Measurements from ENCODE around the gene KIRREL3.

KIRREL3 gene

GRCh38 chr11:126821827-126822226 lies 178.7 kb downstream of the KIRREL3 start:
- no peak for DNase-seq

GRCh38 chr11:126819194-126819593 lies 181.4 kb downstream of the KIRREL3 start:
- DNase-seq, result no peak

GRCh38 chr11:126817523-126818450 lies 182.8 kb downstream of the KIRREL3 start:
- no peak for DNase-seq

- DNase-seq, result no peak
Observed at GRCh38 chr11:126817096-126817495, 183.5 kb downstream of the KIRREL3 start.

- no peak for DNase-seq
Observed at GRCh38 chr11:126816645-126817044, 183.9 kb downstream of the KIRREL3 start.

GRCh38 chr11:126815111-126815510 lies 185.5 kb downstream of the KIRREL3 start:
- no peak for DNase-seq

- no peak for DNase-seq
Observed at GRCh38 chr11:126810776-126811175, 189.8 kb downstream of the KIRREL3 start.

GRCh38 chr11:126809514-126810289 lies 190.9 kb downstream of the KIRREL3 start:
- no peak for DNase-seq

GRCh38 chr11:126808836-126809235 lies 191.7 kb downstream of the KIRREL3 start:
- no peak for DNase-seq

- no peak for DNase-seq
Observed at GRCh38 chr11:126808296-126808695, 192.3 kb downstream of the KIRREL3 start.

- no peak for DNase-seq
Observed at GRCh38 chr11:126805870-126806269, 194.7 kb downstream of the KIRREL3 start.

- DNase-seq, result no peak
Observed at GRCh38 chr11:126804363-126804762, 196.2 kb downstream of the KIRREL3 start.

GRCh38 chr11:126800009-126800408 lies 200.6 kb downstream of the KIRREL3 start:
- DNase-seq, result no peak

- DNase-seq, result no peak
Observed at GRCh38 chr11:126797457-126798169, 203.0 kb downstream of the KIRREL3 start.

- DNase-seq, result no peak
Observed at GRCh38 chr11:126793596-126793995, 207.0 kb downstream of the KIRREL3 start.

GRCh38 chr11:126791991-126792390 lies 208.6 kb downstream of the KIRREL3 start:
- no peak for DNase-seq

GRCh38 chr11:126791446-126791845 lies 209.1 kb downstream of the KIRREL3 start:
- no peak for DNase-seq

GRCh38 chr11:126790550-126791081 lies 210.0 kb downstream of the KIRREL3 start:
- DNase-seq, result no peak

- DNase-seq, result no peak
Observed at GRCh38 chr11:126782810-126783209, 217.8 kb downstream of the KIRREL3 start.

- no peak for DNase-seq
Observed at GRCh38 chr11:126781942-126782341, 218.6 kb downstream of the KIRREL3 start.

- no peak for DNase-seq
Observed at GRCh38 chr11:126776119-126776518, 224.5 kb downstream of the KIRREL3 start.

- no peak for DNase-seq
Observed at GRCh38 chr11:126772267-126772666, 228.3 kb downstream of the KIRREL3 start.

GRCh38 chr11:126768702-126769101 lies 231.9 kb downstream of the KIRREL3 start:
- DNase-seq, result no peak

All from NCI-H1092 (cell line).